IPS-15b (cell line): ENCODE results near the gene ADCY10.

ENCODE experiments used
- H3K27me3 ChIP-seq: one replicate; pipeline ENCODE4 v1.6.1; 2013; ENCODE audit warnings: low read length; ENCODE audit not compliant: control insufficient read depth, insufficient read depth
- H3K36me3 ChIP-seq: one replicate; pipeline ENCODE4 v1.6.1; 2013; ENCODE audit warnings: low read length; ENCODE audit not compliant: control insufficient read depth, insufficient read depth
- H3K4me1 ChIP-seq: one replicate; pipeline ENCODE4 v1.6.1; 2013; ENCODE audit warnings: mild to moderate bottlenecking, low read length; ENCODE audit not compliant: control insufficient read depth, insufficient read depth
- H3K4me3 ChIP-seq: one replicate; pipeline ENCODE4 v1.5.1; 2013; ENCODE audit warnings: low read depth, low read length
- H3K9ac ChIP-seq: one replicate; pipeline ENCODE4 v1.6.1; 2013; ENCODE audit warnings: low read depth, mild to moderate bottlenecking, low read length
- H3K9me3 ChIP-seq: one replicate; pipeline ENCODE4 v1.6.1; 2013; ENCODE audit warnings: mild to moderate bottlenecking, low read length; ENCODE audit not compliant: control insufficient read depth, insufficient read depth

Gene ADCY10, protein sequence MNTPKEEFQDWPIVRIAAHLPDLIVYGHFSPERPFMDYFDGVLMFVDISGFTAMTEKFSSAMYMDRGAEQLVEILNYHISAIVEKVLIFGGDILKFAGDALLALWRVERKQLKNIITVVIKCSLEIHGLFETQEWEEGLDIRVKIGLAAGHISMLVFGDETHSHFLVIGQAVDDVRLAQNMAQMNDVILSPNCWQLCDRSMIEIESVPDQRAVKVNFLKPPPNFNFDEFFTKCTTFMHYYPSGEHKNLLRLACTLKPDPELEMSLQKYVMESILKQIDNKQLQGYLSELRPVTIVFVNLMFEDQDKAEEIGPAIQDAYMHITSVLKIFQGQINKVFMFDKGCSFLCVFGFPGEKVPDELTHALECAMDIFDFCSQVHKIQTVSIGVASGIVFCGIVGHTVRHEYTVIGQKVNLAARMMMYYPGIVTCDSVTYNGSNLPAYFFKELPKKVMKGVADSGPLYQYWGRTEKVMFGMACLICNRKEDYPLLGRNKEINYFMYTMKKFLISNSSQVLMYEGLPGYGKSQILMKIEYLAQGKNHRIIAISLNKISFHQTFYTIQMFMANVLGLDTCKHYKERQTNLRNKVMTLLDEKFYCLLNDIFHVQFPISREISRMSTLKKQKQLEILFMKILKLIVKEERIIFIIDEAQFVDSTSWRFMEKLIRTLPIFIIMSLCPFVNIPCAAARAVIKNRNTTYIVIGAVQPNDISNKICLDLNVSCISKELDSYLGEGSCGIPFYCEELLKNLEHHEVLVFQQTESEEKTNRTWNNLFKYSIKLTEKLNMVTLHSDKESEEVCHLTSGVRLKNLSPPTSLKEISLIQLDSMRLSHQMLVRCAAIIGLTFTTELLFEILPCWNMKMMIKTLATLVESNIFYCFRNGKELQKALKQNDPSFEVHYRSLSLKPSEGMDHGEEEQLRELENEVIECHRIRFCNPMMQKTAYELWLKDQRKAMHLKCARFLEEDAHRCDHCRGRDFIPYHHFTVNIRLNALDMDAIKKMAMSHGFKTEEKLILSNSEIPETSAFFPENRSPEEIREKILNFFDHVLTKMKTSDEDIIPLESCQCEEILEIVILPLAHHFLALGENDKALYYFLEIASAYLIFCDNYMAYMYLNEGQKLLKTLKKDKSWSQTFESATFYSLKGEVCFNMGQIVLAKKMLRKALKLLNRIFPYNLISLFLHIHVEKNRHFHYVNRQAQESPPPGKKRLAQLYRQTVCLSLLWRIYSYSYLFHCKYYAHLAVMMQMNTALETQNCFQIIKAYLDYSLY (N-terminal part only)

DNA sequence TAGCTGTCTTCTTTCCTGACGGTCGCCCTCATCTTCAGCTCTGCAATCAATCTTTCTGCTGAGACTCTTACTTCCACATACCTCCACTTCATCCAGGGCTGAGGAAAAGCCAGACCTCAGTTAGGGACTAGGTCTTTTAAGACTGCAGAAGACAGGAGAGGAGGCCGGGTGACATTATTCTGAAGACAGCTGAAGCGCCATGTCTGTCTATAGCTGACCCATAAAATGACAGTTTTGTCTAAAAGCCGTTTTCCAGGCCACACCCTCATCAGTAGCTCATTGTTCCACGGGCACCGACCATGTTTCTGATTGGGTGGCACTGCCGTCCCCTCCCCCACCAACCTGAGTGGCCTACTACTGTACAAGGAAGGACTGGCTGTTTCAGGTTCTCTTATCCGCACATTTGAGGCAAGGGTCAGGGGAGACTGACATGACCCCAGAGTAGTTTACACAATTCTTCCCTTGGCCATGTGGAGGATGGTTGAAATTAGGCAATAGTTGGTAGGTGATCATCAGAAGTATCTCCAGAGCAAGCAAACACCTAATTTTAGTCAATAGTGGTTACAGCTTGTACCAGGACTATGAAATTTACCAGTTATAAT lies at the start of gene ADCY10:
Gene ADCY10, minus strand, starts transcription at position 240 of the 602 bp plus-strand sequence. CDS start 8,994 bp downstream, outside the sequence.
- no peak within 1 kb of the TSS for H3K9ac ChIP-seq
- H3K9me3 ChIP-seq: peaks cover 13% of the 10 kb centered on the region
- no peaks in the 10 kb centered on the region for H3K36me3 ChIP-seq
- peaks cover 17% of the 10 kb centered on the region for H3K4me1 ChIP-seq
- H3K27me3 ChIP-seq: no peaks in the 10 kb centered on the region
- no peak within 1 kb of the TSS for H3K4me3 ChIP-seq

DNA sequence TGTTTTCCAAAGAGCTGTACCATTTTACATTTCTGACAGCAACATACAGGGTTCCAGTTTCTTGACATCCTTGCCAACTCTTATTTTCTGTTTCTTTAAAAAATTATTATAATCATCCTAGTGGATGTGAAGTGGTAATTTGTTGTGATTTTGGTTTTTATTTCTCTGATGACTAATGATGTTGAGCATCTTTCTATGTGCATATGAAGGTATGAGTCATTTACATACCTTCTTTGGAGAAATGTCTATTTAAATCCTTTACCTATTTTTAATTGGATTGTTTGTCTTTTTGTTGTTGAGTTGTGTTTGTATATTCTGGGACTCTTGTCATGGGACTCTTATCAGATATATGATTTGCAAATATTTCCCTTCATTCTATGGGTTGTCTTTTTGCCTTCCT lies 43.8 kb upstream of the ADCY10 start:
- Histone ChIP-seq H3K36me3 (no peaks in the 10 kb centered on the region), H3K27me3 (no peaks in the 10 kb centered on the region), H3K9me3 (no peaks in the 10 kb centered on the region), H3K4me3 (no peak overlapping the region), H3K9ac (no peak overlapping the region), H3K4me1 (no peaks in the 10 kb centered on the region)

DNA sequence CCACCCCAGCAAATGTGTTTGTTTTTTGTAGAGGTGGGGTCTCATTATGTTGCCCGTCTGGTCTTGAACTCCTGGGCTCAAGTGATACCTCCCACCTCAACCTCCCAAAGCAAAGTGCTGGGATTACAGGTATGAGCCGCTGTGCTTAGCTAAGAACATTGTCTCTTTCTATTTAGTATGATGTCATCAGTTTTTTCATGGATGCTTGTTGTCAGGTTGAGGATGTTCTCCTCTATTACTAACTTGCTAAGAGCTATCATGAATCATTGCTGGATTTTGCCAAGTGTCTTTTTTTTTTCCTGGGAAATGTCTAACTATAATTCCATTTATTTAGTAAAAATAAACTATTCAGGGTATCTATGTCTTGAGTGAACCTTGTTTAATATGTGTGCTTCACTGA lies 42.0 kb upstream of the ADCY10 start:
- Histone ChIP-seq H3K4me1 (no peaks in the 10 kb centered on the region), H3K36me3 (no peaks in the 10 kb centered on the region), H3K27me3 (no peaks in the 10 kb centered on the region), H3K9ac (no peak overlapping the region), H3K4me3 (no peak overlapping the region), H3K9me3 (no peaks in the 10 kb centered on the region)

DNA sequence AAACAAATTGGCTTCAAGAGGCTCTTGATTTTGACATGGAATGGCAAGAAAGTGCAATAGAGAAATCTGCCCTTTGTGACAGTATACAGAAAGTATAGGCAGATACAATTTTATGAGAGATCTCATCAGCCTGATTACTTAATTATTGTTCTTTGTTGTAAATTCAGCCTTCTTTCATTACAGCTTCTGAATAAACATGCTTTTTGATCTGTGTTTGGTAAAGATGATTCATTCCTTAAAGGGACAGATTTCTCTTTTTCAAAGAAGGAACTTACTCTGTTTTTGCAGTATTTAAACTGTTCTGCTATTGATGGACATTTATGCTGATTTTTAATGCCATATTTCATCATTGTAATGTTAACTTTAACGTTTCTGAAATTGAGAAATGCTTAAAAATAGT lies 36.6 kb upstream of the ADCY10 start:
- Histone ChIP-seq H3K4me1 (no peaks in the 10 kb centered on the region), H3K9me3 (no peaks in the 10 kb centered on the region), H3K36me3 (no peaks in the 10 kb centered on the region)

DNA sequence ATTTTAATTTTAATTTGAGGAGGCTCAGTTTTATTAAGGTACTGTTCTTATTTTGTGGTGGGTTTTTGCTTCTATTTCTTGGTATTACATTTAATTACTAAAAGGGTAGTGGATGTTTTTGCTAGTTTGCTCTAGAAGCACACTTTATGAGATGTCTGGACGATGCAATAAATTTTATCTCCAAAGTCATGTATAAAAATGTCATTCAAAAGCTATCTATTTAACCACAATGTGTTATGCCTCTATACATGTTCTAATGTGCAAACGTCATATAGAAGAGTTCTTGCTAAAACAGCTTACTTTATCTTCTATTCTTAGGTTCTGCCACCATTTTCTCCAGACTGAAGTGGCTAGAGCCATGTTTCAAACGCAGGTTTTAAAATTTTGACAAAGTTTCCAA lies 35.9 kb upstream of the ADCY10 start:
- H3K9ac ChIP-seq: no peak overlapping the region
- no peaks in the 10 kb centered on the region for H3K9me3 ChIP-seq
- H3K36me3 ChIP-seq: no peaks in the 10 kb centered on the region
- H3K4me3 ChIP-seq: no peak overlapping the region
- H3K4me1 ChIP-seq: no peaks in the 10 kb centered on the region
- no peaks in the 10 kb centered on the region for H3K27me3 ChIP-seq

More for the DNA sequence above, 36.6 kb upstream of the ADCY10 start:
- Histone ChIP-seq H3K27me3 (no peaks in the 10 kb centered on the region), H3K4me3 (no peak overlapping the region), H3K9ac (no peak overlapping the region)

DNA sequence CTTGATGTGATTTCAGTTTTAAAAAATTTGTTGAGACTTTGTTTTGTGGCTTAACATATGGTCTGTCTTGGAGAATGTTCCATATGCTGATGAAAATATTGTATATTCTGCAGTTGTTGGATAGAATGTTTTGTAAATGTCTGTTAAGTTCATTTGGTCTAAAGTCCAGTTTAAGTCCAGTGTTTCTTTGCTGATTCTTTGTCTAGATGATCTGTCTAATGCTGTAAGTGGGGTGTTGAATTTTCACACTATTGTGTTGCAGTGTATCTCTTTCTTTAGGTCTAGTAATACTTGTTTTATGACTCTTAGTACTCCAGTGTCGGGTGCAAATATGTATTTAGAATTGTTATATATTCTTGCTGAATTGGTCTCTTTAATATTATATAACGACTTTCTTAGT lies 33.8 kb upstream of the ADCY10 start:
- no peaks in the 10 kb centered on the region for H3K27me3 ChIP-seq
- no peaks in the 10 kb centered on the region for H3K36me3 ChIP-seq
- H3K4me3 ChIP-seq: no peak overlapping the region
- no peaks in the 10 kb centered on the region for H3K9me3 ChIP-seq
- H3K9ac ChIP-seq: no peak overlapping the region
- H3K4me1 ChIP-seq: no peaks in the 10 kb centered on the region

DNA sequence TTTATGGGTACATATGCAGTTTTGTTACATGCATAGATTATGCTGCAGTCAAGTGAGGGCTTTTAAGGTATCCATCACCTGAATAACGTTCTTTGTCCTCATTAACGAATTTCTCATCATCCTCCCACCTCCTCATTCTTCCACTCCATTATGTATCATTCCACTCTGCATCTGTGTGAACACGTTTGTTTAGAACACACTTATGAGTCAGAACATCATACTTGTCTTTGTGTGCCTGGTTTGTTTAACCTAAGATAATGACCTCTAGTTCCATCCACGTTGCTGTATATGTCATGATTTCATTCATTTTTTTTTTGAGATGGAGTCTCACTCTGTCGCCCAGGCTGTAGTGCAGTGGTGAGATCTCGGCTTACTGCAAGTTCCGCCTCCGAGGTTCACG lies 29.6 kb upstream of the ADCY10 start:
- Histone ChIP-seq H3K36me3 (no peaks in the 10 kb centered on the region), H3K27me3 (no peaks in the 10 kb centered on the region), H3K4me3 (no peak overlapping the region), H3K4me1 (no peaks in the 10 kb centered on the region), H3K9ac (no peak overlapping the region), H3K9me3 (no peaks in the 10 kb centered on the region)

DNA sequence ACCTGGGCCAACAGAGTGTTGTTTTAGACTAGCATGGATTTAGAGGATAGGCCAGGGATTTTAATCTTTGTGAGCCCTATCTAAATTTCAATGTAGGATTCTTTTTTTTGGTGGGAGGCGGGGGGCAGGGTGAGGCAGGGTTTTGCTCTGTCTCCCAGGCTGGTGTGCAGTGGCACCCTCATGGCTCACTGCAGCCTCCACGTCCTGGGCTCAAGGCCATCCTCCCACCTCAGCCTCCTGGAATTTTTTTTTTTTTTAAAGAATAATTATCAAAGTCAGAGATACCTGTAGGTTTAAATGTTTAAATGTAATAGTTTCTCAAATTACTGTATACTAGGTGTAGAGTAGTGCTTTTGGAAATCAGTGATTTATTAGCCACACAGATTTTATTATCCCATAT lies 26.3 kb upstream of the ADCY10 start:
- Histone ChIP-seq H3K36me3 (no peaks in the 10 kb centered on the region), H3K9ac (no peak overlapping the region), H3K9me3 (no peaks in the 10 kb centered on the region), H3K27me3 (no peaks in the 10 kb centered on the region), H3K4me1 (no peaks in the 10 kb centered on the region), H3K4me3 (no peak overlapping the region)

DNA sequence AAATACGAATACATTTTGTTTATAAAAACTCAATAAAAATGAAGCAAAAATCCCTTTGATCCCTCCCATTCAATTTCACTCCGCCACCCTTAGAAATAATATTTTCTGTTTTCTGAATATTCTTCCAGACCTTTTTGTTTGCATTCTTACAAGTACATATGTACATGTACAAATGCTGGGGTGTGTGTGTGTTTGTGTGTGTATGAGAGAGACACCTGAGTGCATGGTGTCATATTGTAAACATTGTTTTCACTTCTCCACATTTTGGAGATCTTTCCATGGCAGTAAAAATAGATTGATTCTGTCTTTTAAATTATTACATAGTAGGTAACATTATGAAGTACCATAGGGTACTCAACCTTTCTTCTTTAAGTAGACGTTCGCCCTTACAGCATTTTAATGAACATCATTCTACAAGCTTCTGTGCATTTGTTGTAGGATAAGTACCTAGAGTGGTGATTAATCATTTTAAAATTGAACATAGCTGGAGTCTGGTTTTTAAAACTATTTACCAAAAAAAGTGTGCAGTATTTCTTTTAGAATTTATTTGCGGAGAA lies 24.2 kb upstream of the ADCY10 start:
- Histone ChIP-seq H3K9ac (peak overlapping the region; percentile 89), H3K36me3 (no peaks in the 10 kb centered on the region), H3K27me3 (no peaks in the 10 kb centered on the region), H3K9me3 (no peaks in the 10 kb centered on the region), H3K4me1 (no peaks in the 10 kb centered on the region), H3K4me3 (peak overlapping the region; percentile 96)

DNA sequence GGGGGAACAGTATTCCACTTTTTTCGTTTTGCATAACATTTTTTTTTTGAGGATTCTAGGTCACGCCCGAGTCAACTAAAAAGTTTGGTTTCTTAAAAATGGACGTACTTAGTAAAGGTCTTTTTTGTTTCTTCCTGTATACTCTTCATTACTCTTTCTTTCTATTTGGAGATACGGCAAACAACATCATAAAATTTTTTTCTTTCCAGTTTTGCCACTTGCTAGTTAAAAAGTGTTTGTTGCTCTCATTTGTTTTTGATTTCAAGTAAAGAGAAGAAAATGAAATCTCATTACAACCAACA lies 23.7 kb upstream of the ADCY10 start:
- H3K4me1 ChIP-seq: no peaks in the 10 kb centered on the region
- no peaks in the 10 kb centered on the region for H3K9me3 ChIP-seq
- H3K9ac ChIP-seq: peak overlapping the region; percentile 89
- no peaks in the 10 kb centered on the region for H3K36me3 ChIP-seq
- no peaks in the 10 kb centered on the region for H3K27me3 ChIP-seq
- H3K4me3 ChIP-seq: peak overlapping the region; percentile 96
